A549 treated with Hydrocortisone at 1 μM for 4 hours (cell line): ENCODE results near the gene TKTL2. TPM values are rescaled to one million over a fixed set of nuclear protein-coding genes. Genes with fewer than 3 reads are reported as not detected.

Experiments used
- total RNA-seq: library from RNA; stranded (reverse); fragments of 200-300 nt; extraction: Qiagen RNA extraction; gene quantifications from 5 replicates; pipeline ENCODE4 v1.2.3, GENCODE V29; 2022

Gene TKTL2
- total RNA-seq, result not detected in 5 replicates

DNA sequence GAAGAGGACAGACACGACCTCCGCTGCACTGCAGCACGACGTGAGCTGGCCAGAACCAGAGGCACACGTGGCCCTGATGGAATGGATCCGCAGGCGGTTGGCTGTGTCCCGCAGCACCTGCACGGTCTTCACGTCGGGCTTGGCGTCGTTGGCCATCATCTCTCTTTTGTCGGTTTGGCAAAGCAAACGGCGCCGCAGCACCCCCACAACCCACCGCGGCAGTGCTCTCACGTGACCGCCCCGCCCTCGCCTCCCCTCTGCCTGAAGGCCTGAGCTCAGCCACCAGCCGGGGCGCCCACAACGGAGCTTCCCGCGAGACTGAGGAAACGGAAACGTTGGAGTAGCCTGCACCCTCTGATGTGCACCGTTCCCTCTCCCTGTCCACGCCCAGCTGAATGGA is at the start of gene TKTL2:
TKTL2 (minus strand) TSS at position 179 of the 400 bp plus-strand sequence; CDS start at position 159, 20 bp downstream.

DNA sequence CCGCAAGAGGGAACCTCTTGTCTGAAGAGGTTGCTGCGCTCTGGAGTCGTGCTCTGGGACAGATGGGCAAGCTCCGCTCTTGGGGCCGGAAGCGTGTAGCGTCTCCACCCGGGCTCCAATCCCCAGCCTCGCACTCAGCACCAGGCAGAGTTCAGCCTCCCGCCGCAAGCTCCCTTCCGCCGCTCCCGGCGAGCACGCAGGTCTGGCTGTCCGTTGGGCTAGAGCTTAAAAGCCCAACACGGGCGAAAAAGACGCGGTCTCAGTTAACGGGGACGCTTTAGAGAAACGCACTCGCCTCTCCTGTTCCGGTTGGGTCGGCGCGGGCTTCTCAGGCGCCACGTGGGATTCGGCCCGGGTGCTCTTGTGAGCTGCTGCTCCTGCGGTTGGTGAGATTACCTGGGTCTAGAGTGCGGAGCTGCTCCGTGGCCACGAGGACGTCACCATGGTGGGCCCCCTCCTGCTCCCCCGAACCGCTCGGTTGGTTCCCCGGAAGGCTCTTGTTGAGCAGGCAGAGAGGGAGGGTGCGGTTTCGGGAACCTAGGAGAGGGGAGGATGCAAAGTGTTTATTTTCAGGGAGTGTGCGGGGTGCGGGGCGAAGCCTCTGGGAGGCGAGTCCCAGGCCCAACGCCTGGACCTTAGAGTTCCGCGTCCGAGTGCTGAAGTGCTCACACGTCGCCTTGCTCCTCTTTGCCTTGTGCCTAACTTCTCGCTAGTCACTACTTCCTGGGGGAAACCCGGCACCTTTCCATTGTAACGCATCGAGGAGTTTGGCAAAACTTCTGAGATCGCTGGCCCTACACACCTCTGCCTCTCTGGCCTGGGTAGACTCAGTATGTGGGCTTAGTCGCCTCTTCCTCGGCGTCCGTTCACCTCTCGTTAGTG is 21.0 kb upstream of the TKTL2 start, which contains the start of gene TMA16:
TMA16 (plus strand) TSS at position 331 of the 882 bp plus-strand sequence; CDS start at position 443, 112 bp downstream.

Other genes with a start within 250 kb of the TKTL2 start
- 0.08 to 0.17 TPM (median 0.12 TPM) in 4 of 5 replicates, not detected in the other for gene NPY1R, start 141.2 kb downstream of the TKTL2 start, total RNA-seq
- not detected in 5 replicates for gene NPY5R, start 129.9 kb downstream of the TKTL2 start, total RNA-seq
- gene TMA16, start 20.9 kb upstream of the TKTL2 start, total RNA-seq, result 19.4 to 32.7 TPM (median 23.7 TPM) in 5 replicates